ENCODE results near the gene GTF2A1.

GTF2A1 gene

DNA sequence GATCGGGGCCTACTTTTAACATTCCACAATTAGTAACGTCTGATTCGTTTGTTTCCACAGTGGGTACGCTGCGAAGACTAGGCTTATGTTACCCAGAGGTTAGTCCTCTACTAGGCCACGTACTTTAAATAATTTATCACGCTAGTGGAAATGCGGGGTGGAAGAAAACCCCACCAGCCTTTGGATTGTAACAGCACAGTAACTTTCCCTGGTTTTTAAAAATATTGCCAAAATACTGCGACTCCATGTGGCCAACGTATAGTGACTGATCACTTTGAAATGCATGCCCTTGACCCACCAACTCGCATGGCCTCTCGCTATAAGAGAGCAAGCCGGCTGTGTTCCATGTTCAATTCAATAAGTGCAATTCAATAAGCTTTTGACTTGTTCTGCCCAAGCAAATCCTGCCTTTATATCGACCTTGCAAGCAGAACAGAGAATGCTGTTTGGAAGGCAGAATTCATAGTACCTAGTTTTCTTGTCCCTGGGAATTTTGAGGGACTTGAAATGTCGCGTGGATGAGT, 882 bp upstream of the GTF2A1 start:
- peak overlapping the region; percentile 87 for H3K4me3 ChIP-seq
- peak overlapping the region; percentile 90 for H3K9ac ChIP-seq (ENCODE audit: insufficient read length)
- H3K36me3 ChIP-seq (ENCODE audit: insufficient read depth, low read length) = peaks cover 8% of the 10 kb centered on the region; the same call in 1 of the 2 replicates
- H3K27ac ChIP-seq = peak overlapping the region; percentile 100
- no peaks in the 10 kb centered on the region for H3K9me3 ChIP-seq (ENCODE audit: low read depth, low read length)
- TF ChIP-seq POLR2AphosphoS5 (IDR thresholded peaks at IDR 0.05; ENCODE audit: borderline replicate concordance, low read depth, low read length) = no peak
- no peak for TF ChIP-seq FOXP2 (optimal IDR thresholded peaks at IDR 0.05; ENCODE audit: control extremely low read depth, extremely low read length, insufficient read depth)
- no peak for TF ChIP-seq EZH2 (IDR thresholded peaks at IDR 0.05)
- DNase-seq (ENCODE audit: low read depth, low spot score) = no peak

DNA sequence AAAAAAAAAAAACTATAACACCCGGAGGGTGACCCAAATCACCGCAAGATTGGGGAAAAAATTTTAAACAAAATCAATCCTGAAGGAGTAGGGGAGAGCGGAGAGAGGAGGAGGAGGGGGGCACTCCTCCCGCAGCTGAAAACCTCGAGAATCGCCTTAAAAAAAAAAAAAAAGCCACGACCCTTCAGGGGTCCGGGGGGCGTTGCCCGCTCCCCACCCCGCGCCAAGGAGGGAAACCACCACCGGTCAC, 254 bp downstream of the GTF2A1 start:
- H3K9ac ChIP-seq (ENCODE audit: insufficient read length) = peak overlapping the region; percentile 98
- H3K36me3 ChIP-seq (ENCODE audit: insufficient read depth, low read length) = peaks cover 17% of the 10 kb centered on the region
- TF ChIP-seq EZH2 (IDR thresholded peaks at IDR 0.05) = no peak
- TF ChIP-seq FOXP2 (optimal IDR thresholded peaks at IDR 0.05; ENCODE audit: control extremely low read depth, extremely low read length, insufficient read depth) = no peak
- TF ChIP-seq POLR2AphosphoS5 (IDR thresholded peaks at IDR 0.05; ENCODE audit: borderline replicate concordance, low read depth, low read length) = no peak
- peak overlapping the region; percentile 87 for H3K4me3 ChIP-seq
- H3K27ac ChIP-seq = peak overlapping the region; percentile 91
- H3K9me3 ChIP-seq (ENCODE audit: low read depth, low read length) = no peaks in the 10 kb centered on the region
- no peak for DNase-seq (ENCODE audit: low read depth, low spot score)

DNA sequence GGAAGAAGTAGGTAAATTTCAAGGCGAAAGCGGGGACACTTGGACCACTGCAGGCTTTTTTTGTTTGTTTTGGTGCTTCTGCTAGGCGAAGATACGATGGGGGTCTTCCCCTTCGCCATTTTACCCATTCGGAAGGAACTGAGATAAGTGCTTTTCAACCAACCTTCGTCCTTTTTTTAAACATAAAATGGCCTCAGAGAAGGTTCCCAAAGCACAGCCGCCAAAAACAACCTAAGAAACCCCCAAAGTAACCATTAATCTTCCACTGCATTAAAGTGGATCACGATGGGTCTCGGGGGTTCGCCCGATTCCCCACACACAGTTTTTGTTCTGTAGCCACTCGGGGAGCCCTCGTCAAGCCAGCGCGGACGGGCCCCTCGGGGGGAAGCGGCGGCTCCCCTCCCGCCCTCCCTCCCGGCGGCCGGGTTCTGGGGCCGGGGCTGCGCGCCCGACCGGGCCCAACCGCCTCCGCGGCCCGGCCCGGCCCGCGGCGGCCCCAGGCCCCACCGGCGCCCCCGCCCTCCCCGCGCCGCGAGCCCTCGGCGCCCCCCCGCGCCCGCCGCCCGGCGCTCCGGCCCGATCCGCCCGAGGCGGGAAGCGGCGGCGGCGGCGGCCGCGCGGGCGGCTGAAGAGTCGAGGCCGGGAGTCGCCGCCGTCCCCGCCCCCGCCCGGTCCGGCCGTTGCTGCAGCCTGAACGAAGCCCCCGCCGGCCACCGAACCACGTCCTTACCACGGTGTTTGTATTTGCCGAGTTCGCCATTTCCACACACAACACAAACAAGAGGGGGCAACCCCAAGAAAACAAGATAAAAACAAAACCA, 790 bp downstream of the GTF2A1 start:
- TF ChIP-seq EZH2 (IDR thresholded peaks at IDR 0.05) (no peak), FOXP2 (optimal IDR thresholded peaks at IDR 0.05; ENCODE audit: control extremely low read depth, extremely low read length, insufficient read depth) (no peak), POLR2AphosphoS5 (IDR thresholded peaks at IDR 0.05; ENCODE audit: borderline replicate concordance, low read depth, low read length) (no peak)
- no peak for DNase-seq (ENCODE audit: low read depth, low spot score)
- peak overlapping the region; percentile 98 for H3K4me3 ChIP-seq

DNA sequence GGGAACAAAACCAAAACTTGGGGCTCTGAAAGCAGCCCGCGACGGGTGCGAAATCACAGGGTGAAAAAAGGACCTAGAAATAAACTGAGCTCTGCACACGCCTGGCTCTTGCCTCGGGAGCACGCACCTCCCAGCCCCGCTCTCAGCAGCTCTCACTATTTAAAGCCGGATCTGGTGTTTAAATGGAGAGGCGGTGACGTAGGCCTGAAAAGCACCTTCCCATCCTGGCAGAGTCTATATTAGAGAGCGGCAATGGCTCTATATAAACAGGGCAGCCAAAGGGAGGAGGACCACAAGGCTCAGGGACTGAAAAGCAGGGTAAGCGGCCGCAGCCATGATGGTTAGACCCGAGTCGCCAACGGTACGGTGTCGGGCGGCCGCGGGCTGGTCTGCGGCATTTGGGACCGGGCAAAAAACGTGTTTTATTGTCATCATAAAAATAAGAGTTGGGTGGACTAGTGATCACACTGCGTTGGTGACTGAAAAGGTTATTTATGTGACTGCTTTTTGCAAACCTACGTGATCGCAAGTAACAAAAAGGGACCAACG, 1.5 kb downstream of the GTF2A1 start:
- Histone ChIP-seq H3K9me3 (ENCODE audit: low read depth, low read length) (no peaks in the 10 kb centered on the region), H3K9ac (ENCODE audit: insufficient read length) (peak overlapping the region; percentile 96), H3K4me3 (peak overlapping the region; percentile 98), H3K27ac (peak overlapping the region; percentile 94), H3K36me3 (ENCODE audit: insufficient read depth, low read length) (peaks cover 25% of the 10 kb centered on the region)
- DNase-seq (ENCODE audit: low read depth, low spot score) = peak; percentile 97
- TF ChIP-seq POLR2AphosphoS5 (IDR thresholded peaks at IDR 0.05; ENCODE audit: borderline replicate concordance, low read depth, low read length) = peak; percentile 100
- peak; percentile 9 for TF ChIP-seq FOXP2 (optimal IDR thresholded peaks at IDR 0.05; ENCODE audit: control extremely low read depth, extremely low read length, insufficient read depth)
- TF ChIP-seq EZH2 (IDR thresholded peaks at IDR 0.05) = no peak

More for the DNA sequence above, 790 bp downstream of the GTF2A1 start:
- H3K9ac ChIP-seq (ENCODE audit: insufficient read length) = peak overlapping the region; percentile 98
- H3K36me3 ChIP-seq (ENCODE audit: insufficient read depth, low read length) = peaks cover 22% of the 10 kb centered on the region
- H3K9me3 ChIP-seq (ENCODE audit: low read depth, low read length) = no peaks in the 10 kb centered on the region
- peak overlapping the region; percentile 94 for H3K27ac ChIP-seq

DNA sequence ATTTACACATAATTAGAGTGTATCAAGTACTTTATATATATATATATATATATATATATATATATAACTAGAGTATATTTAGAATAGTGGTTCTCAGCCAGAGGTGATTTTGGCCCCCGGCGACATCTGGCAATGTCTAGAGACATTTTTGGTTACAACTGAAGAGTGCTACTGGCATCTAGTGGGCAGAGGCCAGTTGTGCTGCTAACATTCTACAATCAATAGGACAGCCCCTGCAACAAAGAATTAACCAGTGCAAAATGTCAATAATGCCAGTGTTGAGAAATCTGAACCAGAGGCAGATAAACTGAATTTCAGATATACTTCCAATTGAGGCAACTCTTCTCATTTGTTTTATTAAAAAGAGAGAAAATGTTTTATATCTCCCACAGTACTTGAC, 8.9 kb downstream of the GTF2A1 start:
- H3K36me3 ChIP-seq (ENCODE audit: insufficient read depth, low read length) = peaks cover 45% of the 10 kb centered on the region
- no peak for DNase-seq (ENCODE audit: low read depth, low spot score)

DNA sequence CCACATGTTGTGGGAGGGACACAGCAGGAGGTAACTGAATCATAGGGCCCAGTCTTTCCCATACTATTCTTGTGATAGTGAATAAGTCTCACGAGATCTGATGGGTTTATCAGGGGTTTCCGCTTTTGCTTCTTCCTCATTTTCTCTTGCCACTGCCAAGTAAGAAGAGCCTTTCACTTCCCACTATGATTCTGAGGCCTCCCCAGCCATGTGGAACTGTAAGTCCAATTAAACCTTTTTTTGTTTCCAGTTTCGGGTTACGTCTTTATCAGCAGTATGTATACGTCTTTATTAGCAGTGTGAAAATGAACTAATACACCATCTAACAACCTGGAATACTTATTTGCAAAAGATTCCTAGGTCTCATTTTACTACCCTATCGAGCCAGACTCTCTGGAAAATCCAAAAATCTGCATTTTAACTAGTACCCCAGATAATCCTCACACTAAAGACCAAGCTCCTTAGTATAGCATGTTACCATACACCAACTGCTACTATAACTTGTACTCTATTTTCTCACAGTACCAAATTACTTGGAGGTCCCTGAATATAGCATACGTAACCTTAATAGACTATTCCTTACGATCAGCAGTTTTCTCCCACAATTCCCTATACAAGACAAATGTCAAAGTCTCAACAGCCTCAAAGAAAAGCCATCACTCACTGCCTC, 11.5 kb downstream of the GTF2A1 start:
- no peaks in the 10 kb centered on the region for H3K9me3 ChIP-seq (ENCODE audit: low read depth, low read length)
- no peak overlapping the region for H3K4me3 ChIP-seq
- no peak for DNase-seq (ENCODE audit: low read depth, low spot score)
- H3K36me3 ChIP-seq (ENCODE audit: insufficient read depth, low read length) = peaks cover 27% of the 10 kb centered on the region
- TF ChIP-seq FOXP2 (optimal IDR thresholded peaks at IDR 0.05; ENCODE audit: control extremely low read depth, extremely low read length, insufficient read depth) (no peak), POLR2AphosphoS5 (IDR thresholded peaks at IDR 0.05; ENCODE audit: borderline replicate concordance, low read depth, low read length) (no peak), EZH2 (IDR thresholded peaks at IDR 0.05) (no peak)
- H3K27ac ChIP-seq = no peak overlapping the region
- H3K9ac ChIP-seq (ENCODE audit: insufficient read length) = no peak overlapping the region

More for the DNA sequence above, 8.9 kb downstream of the GTF2A1 start:
- TF ChIP-seq POLR2AphosphoS5 (IDR thresholded peaks at IDR 0.05; ENCODE audit: borderline replicate concordance, low read depth, low read length) (no peak), EZH2 (IDR thresholded peaks at IDR 0.05) (no peak)
- H3K4me3 ChIP-seq = no peak overlapping the region
- no peak overlapping the region for H3K27ac ChIP-seq
- H3K9me3 ChIP-seq (ENCODE audit: low read depth, low read length) = no peaks in the 10 kb centered on the region
- H3K9ac ChIP-seq (ENCODE audit: insufficient read length) = no peak overlapping the region

DNA sequence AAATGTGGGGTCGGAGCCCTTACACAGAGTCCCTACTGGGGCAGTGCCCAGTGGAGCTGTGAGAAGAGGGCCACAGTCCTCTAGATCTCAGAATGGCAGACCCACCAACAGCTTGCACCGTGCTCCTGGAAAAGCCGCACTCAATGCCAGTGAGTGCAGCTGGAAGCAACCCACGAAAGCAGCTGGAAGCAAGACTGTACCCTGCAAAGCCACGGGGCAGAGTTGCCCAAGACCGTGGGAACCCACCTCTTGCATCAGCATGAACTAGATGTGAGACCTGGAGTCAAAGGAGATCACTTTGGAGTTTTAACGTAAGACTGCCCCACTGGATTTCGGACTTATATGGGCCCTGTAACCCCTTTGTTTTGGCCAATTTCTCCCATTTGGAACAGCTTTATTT, 12.3 kb downstream of the GTF2A1 start:
- Histone ChIP-seq H3K9me3 (ENCODE audit: low read depth, low read length) (no peaks in the 10 kb centered on the region), H3K27ac (no peak overlapping the region), H3K4me3 (no peak overlapping the region), H3K9ac (ENCODE audit: insufficient read length) (no peak overlapping the region), H3K36me3 (ENCODE audit: insufficient read depth, low read length) (peaks cover 27% of the 10 kb centered on the region)
- TF ChIP-seq POLR2AphosphoS5 (IDR thresholded peaks at IDR 0.05; ENCODE audit: borderline replicate concordance, low read depth, low read length) = no peak
- TF ChIP-seq EZH2 (IDR thresholded peaks at IDR 0.05) = no peak
- TF ChIP-seq FOXP2 (optimal IDR thresholded peaks at IDR 0.05; ENCODE audit: control extremely low read depth, extremely low read length, insufficient read depth) = no peak
- no peak for DNase-seq (ENCODE audit: low read depth, low spot score)

DNA sequence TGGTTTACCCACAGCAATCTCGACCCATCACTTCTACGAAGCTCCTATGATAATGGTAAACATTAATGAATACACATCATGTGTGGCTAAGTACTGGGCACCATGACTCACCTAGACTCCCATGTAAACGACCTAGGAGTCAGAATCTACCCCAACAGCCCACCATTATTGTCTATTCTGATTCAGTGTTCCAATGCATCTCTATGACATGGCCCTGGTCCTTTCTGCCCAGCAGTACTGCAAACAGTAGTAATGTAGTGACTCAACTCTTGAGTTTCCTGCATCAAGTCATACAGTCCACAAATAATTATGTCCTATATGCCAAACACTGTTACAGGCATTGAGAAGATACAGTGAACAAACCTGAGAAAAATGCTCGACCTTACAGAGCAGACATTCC, 14.6 kb downstream of the GTF2A1 start:
- no peak overlapping the region for H3K4me3 ChIP-seq
- no peak overlapping the region for H3K27ac ChIP-seq
- H3K9me3 ChIP-seq (ENCODE audit: low read depth, low read length) = no peaks in the 10 kb centered on the region
- H3K36me3 ChIP-seq (ENCODE audit: insufficient read depth, low read length) = peaks cover 35% of the 10 kb centered on the region
- no peak for DNase-seq (ENCODE audit: low read depth, low spot score)
- H3K9ac ChIP-seq (ENCODE audit: insufficient read length) = no peak overlapping the region
- TF ChIP-seq POLR2AphosphoS5 (IDR thresholded peaks at IDR 0.05; ENCODE audit: borderline replicate concordance, low read depth, low read length) = no peak
- TF ChIP-seq EZH2 (IDR thresholded peaks at IDR 0.05) = no peak
- TF ChIP-seq FOXP2 (optimal IDR thresholded peaks at IDR 0.05; ENCODE audit: control extremely low read depth, extremely low read length, insufficient read depth) = no peak
